ENCODE data around the gene KMO.

The KMO gene

DNA sequence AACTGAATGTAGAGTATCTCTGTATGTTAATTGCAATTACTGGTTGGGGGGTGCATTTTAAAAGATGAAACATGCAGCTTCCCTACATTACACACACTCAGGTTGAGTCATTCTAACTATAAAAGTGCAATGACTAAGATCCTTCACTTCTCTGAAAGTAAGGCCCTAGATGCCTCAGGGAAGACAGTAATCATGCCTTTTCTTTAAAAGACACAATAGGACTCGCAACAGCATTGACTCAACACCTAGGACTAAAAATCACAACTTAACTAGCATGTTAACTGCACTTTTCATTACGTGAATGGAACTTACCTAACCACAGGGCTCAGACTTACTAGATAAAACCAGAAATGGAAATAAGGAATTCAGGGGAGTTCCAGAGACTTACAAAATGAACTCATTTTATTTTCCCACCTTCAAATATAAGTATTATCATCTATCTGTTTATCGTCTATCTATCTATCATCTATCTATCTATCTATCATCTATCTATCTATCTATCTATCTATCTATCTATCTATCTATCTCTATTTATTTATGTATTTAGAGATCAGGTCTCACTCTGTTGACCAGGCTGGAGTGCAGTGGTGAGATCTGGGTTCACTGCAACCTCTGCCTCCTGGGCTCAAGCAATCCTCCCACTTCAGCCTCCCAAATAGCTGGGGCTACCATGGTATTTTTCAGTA, 60.2 kb downstream of the KMO start:
- DNase-seq (ENCODE audit: low spot score) (peak; percentile 52), FAIRE-seq (peak; percentile 37)

DNA sequence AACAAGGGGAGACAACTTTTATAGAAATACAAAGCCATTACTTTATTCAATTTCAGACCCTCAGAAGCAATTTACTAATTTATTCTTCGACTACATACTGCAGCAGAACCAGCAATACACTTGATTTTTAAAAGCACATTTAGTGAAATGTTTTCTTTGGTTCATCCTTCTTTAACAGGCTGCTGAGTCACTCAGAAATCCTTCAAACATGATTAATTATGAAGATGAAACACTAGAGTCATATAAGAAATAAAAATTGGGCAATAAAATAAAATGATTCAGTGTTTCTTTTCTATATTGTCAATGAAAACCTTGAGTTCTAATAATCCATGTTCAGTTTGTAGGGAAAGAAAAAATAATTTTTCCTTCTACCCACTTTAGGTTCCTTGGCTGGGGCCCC, 61.0 kb downstream of the KMO start:
- DNase-seq (ENCODE audit: low spot score) = no peak
- no peak for FAIRE-seq

DNA sequence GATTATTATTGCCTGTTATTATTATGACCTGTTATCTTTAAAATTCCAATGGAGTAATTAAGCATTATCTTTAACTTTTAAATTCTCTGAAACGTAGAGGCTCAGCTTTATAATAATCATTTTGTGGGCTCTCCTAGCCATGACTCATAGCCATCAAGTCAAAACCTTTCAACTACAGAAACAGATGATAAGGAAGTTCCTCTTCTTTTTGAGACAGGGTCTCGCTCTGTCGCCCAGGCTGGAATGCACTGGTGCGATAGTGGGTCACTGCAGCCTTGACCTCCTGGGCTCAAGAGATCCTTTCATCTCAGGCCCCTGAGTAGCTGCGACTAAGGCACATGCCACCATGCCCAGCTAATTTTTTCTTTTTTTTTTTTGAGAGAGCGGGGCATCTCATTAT, 64.5 kb downstream of the KMO start:
- FAIRE-seq (no peak), DNase-seq (ENCODE audit: low spot score) (no peak)

DNA sequence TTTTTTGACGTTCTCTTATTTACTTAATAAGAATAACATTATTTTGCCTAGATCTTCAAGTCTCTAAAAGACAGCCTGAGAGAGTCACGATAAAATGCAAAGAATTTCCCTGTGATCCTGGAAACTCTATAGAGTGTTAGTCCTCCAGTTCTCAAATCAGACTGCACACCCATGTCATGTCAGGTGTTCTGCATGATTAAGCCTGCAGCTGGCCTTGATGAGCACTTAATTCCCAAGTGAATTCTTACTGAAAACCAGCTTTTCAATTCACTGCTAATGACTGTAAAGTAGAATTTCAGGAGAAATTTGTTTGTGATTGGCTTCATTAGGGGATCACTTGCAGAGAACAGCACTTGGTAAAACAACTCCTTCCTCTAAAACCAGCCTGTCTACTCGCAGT, 66.1 kb downstream of the KMO start:
- FAIRE-seq (no peak), DNase-seq (ENCODE audit: low spot score) (no peak)

DNA sequence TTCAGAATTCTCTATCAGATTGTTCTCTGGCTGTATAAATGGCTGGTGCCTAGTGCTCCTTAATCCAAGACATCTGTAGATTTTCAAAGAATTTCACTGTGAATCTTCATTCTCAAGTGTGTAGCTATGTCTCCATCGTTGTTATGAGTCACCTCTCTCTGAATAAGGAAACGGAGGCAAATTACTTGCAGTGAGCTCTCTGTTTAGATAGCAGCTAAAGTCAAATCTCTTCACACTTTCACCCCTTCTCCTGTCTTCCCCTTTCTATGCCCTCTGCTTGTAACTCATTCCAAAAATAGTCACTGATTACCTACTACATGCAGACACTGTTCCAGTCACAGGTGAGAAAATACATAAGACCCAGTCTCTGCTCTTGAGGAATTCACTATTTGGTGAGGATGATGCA, 68.3 kb downstream of the KMO start:
- FAIRE-seq (no peak), DNase-seq (ENCODE audit: low spot score) (no peak)

DNA sequence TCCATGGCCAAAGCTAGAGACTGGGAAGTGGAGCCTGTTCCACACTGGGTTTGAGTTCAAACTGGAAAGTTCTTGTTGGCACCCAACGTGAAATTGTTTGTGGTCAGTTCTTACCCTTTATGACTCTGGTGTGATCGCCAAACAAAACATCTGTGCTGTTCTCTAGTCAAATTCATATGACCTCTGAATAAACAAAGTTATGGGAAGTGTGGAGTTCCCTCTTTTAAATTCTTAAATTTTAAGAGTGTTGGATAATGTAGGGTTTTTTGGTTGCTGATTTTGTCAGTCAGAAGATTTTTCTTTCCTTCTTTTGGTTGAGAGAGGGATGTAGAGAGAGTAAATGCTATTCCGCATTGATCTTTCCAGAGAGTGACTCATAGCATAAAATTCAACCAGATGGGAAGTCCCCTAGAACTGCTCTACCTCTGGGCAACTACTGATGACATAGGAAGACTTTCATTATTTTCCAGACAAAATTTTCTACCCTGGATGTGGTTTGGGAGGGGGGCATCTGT, 71.6 kb downstream of the KMO start:
- DNase-seq (ENCODE audit: low spot score) (no peak), FAIRE-seq (no peak)

DNA sequence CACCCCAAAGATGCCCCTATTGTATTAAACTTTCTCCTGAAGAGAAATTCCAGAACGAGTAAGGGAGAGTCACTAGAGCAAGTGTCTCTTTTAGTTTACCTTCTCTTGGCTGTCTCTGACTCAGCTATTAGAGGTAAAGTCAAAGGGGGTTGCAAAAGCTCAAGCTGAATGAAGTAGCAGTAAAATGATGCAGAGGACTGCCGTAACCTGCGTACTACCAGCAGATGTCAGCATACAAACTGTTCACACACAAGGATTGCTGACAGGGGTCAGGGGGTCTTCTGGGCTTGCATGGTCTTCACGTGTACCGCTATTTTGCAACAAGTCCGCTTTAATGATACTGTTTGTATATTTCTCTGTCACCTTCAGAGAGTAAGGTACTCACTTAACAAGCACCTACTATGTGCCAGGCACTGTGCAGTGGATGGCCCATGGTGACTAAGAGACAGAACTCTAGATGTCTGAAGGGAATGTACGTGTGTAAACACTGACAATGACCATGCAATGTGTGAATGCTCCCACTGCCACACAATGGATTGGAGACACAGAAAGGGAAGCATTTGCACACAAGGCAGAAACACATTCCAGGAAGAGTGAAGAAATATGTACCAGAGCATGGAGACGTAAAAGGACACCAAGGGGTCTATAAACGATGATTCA, 73.1 kb downstream of the KMO start:
- DNase-seq (ENCODE audit: low spot score) = no peak
- FAIRE-seq = no peak

DNA sequence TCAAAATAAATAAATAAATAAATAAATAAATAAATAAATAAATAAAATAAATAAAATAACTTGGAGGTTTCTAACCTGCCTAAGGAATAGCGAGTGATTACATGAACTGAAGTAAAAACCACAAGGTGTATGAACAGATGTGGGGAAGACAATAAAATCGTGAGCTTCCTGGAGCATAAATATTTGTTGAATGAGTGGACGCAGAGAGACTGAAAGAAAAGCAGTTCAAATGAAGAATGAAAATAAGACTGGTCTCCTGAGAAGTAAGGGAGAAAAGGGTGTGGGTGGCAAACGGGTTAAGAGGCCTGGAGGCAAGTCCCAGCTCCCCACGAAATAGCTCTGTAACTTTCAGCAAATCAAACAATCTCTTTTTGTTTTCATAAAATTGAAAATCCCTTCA, 74.4 kb downstream of the KMO start:
- peak; percentile 63 for DNase-seq (ENCODE audit: low spot score)

DNA sequence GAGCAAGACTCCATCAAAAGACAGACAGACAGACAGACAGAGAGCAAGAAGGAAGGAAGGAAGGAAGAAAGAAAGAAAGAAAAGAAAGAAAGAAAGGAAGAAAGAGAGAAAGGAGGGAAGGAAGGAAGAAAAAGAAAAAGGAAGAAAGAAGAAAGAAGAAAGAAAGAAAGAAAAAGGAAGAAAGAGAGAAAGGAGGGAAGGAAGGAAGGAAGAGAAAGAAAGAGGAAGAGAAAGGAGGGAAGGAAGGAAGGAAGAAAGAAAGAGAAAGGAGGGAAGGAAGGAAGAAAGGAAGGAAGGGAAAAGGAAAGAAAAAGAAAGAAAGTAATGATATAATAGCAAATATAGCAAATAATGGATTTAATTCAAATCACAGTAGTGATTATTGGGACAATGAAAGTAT, 75.3 kb downstream of the KMO start:
- DNase-seq (ENCODE audit: low spot score) (no peak), FAIRE-seq (no peak)

More for the DNA sequence above, 74.4 kb downstream of the KMO start:
- no peak for FAIRE-seq

DNA sequence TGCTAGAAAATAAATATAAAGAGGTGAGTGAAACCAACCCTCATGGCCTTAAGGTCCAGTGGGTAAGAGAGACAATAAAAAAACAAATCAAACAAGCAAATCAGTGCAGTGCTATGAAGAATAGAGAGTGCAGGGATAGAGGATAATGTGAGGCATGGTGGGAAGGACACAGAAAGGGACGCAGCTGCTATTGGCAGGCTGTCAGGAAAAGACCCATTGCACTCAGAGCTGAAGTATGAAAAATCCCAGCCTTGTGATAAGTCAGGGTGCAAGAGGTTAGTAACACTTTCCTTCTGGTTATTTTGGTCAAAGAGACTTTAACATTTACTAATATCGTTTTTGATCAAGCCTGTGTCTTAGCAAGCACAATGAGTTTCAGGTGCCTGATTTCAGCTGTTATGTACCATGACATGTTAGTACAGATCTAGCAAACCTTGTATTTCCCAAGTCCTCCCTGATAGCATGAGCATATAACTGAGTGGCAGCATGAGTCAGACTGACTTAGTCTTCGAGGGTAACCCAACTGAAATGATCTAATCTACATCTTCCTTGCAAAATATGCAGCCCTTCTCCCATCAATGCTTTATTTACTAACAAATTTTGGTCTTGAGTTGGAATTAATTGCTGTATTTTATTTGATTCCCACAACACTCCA, 76.3 kb downstream of the KMO start:
- DNase-seq (ENCODE audit: low spot score) (no peak), FAIRE-seq (no peak)

DNA sequence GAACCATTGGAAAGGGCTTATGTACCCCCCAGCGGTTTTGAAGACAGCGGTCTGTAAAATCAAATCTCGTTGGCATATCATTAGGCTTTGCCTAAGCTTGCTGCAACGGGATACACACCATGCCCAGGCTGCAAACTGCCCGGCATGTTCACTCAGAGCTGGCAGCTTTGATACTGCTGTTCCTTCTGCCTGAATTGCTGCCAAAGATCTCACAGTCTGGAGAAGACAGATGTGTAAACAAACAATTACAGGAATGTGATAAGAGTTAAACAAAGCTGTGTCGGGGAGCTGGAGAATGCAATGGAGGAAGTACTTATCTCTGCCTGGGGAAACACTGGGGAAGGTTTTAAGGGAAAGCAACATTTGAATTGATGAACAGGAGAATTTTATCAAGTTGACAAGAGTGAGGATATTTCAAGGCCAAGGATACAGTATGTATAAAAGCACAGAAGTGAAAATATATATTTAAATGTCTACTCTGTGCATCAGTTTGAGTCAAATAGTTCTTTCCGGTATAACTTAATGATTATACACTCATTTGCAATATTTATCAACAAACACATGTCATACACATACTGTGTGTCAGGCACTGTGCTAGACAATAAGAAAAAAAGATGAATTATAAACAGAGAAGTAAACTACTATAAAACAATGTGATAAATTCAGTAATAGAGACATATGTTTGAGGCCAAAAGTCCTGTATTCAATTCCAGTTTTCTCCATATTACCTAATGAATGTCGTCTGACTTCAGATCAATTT, 78.1 kb downstream of the KMO start:
- no peak for DNase-seq (ENCODE audit: low spot score)

DNA sequence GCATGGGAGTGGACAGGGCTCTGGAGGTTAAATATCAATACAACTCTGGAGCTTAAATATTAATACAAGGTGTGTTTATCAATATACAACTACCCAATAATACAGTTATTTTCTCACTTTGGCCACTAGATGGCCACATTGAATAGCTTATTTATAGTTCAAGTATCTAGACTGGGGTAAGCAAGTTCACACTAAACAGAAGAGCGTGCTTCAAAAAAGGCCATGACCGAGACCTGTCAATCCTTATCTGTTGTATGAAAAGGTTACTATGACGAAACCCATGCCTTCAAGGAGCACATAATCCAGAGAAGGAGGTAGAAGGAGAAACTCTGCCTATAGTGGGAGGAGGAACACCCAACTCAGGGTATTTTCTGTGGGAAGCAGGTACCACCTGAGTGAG, 78.9 kb downstream of the KMO start:
- DNase-seq (ENCODE audit: low spot score) (no peak), FAIRE-seq (no peak)

More for the DNA sequence above, 78.1 kb downstream of the KMO start:
- FAIRE-seq = no peak

DNA sequence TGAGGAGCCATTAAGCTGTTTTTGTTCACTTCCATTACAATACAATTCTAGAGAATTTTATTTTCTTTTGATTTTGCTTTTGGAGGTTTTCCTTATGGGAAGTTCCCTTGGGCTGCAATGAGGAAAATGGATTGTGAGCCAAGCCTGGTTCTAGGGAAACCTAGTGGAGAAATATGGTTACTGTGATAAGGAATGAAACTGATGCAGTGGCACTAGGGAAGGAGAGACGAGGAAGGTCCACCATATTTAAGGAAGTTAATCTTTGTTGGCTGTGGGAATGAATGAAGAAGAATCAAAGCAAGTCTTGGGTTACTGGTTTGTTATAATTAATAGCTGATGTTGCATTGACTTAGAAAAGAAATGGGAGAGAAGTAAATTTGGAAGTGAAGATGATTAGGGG, 79.6 kb downstream of the KMO start:
- DNase-seq (ENCODE audit: low spot score) (no peak), FAIRE-seq (no peak)

DNA sequence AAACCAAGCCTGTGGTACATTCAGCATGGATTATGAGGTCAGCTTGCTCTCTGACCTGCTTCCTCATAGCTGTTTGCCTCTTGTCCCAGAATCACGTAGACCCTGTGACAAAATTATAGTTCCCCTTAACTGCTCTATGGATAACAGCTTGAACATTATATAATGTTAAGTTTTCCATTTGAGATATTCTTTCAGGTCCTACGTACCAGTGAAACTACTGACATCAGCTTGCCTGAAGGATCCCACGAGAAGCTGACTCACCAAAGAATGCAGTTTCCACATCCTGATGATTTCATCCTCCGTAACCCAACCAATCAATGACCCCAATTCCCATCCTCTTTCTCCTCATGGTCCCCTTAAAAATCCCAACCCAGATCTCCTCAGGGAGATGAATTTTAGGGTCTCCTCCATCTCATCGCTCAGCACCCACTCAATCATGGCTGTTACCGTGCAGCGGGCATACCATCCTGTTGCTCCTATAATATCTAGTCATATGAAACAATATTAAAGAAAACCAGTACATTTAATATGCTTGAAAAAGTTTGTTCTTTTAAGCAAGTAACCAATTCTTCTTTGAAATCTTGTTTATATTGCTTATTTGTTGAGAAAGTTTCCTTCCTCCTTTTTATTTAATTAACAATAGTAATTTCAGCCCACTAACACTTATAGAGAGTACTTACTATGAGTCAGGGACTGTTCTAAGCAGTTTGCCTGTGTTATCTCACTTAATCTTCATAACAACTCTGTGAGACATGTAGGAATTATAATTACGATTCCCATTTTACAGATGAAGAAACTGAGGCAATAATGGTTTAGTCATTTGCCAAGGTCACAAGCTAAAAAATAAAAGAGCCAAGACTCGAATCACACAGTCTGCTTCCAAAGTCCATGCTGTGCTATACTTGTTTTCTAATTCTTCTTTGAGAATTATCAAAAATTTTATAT, 80.6 kb downstream of the KMO start:
- FAIRE-seq (no peak), DNase-seq (ENCODE audit: low spot score) (peak; percentile 41)

DNA sequence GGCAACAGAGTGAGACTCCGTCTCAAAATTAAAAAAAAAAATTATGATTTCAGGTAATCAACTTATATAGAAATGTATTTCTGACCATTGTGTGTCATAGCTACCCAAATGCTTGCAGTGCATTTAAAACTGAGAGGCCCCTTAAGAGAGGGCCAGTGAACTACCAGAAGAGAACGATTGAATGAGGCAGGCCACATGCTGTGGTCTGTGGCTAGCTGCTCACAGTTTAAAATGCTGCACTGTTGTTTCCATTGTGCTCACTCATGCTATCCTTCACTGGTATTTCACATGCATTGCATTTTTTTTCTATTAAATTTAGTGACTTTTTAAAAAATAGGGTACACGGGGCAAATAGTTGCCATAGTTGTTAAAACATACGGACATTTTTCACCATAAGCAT, 82.0 kb downstream of the KMO start:
- DNase-seq (ENCODE audit: low spot score) (no peak), FAIRE-seq (no peak)

DNA sequence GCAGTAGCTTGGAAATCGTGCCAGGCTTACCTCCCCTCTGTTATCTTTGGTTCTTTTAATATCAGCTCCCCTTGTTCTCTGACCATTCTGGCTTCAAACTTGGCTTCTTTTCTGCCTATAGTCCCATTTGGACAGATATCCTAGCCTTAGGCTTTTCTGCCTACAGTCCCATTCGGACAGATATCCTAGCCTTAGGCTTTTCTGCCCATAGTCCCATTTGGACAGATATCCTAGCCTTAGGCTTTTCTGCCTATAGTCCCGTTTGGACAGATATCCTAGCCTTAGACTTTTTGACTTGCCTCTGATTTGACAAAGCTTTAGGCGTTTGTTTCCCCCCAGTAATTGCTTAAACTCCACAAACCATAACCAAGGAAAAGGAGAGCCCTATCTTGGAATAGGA, 82.4 kb downstream of the KMO start:
- FAIRE-seq (no peak), DNase-seq (ENCODE audit: low spot score) (no peak)

DNA sequence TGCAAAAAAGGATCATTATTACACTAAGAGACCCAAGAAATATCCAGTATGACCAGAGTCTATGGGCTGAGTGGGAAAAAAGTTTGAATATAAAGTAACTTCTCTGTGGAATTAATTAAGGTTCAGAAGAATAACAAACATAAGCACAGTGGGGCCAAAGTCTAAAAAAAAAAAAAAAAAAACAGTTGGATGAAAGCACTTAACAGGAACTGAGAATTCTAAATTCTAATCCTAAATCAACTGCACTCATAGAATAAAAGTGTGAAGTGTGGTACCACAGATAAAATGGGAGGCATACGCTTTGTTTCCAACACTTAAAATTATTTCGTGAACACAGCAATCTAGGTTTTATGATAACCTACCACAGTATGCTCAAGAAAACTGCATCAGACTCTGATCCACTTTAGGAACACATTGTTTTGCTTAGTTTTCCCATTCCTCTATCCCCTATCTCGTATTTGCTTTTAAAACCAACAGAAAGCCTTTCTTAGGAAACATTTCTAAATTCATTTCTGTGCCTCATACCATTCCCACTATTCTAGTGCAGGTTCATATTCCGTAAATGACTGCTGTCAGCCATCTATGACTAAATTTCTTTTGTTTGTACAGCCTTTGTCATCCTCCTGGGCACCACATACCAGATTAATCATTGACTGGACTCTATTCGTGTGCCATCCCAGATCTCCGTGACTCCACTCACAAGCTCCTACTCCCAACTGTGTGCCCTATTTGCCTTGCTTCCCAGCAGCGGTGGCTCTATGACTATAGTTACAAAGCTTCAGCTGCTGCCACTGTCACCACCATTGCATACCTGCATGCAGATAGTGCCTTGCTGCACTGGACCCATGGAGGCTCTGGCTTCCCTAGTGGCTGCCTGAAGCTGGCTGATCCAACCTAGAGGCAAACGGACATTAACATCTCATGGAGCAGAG, 83.1 kb downstream of the KMO start:
- FAIRE-seq (no peak), DNase-seq (ENCODE audit: low spot score) (no peak)

DNA sequence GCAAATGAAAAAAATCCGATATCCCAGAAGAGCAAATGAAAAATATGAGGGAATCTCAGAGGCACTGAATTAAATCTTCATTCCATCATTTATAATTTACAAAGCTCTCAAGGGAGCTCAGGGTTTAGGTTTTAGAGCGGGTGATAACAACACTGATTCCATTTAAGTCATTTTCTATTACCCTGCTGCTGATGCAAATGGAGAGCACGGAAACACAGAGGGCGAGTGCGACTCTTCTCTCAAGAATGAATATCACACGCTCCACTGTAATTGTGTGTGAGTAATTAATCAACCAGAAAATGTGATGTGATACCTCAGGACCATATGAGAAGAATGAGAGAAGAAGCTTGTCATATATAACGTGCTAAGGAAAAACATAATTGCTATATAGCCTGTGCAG, 85.2 kb downstream of the KMO start:
- FAIRE-seq (no peak), DNase-seq (ENCODE audit: low spot score) (no peak)

DNA sequence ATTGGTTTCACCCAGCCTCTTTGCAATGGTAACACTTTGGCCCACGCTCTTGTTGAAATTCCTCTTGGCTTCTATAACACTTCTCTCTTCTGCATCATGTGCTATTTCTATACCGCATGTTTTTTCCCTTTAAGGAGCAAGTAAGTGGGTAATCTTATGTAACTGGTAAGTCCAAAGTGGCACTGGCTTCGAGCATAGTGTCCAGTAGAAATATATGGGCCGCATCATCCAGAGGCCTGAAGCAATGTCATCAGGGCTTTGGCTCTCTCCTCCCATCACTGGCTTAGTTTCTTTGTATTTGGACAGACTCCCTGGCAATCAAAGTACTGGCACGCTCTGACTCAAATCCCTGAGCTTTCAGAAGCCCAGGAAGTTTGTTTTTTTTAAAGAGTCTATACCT, 90.5 kb downstream of the KMO start:
- FAIRE-seq (no peak), DNase-seq (ENCODE audit: low spot score) (no peak)

DNA sequence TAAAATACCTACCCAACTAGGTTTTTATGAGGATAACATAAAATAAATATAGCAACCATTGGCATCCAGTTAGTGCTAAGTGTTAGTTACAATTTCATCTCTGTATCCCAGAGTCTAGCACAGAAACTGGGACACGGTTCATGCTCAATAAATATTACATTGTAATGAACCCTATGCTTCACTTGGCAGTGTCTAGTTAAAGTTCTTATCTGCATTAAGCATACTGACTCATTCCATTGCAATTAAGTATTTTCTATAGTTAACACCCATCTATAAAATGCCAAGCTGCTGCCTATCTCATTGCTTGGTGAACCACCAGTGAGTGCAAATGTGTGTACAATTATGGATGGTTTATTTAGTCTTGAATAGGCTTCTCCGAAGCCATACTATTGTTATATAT, 92.8 kb downstream of the KMO start:
- no peak for DNase-seq (ENCODE audit: low spot score)
- FAIRE-seq = no peak

All from urothelium cell line (cell line).